GM18909 (cell line): ENCODE data around the gene DENND4C.
"Not testable (repeated sequence)": the region's sequence is repeated elsewhere in the genome, so short reads cannot be mapped to it uniquely, and the experiment has no call there.

Experiments
- ATAC-seq: cut with Tn5 transposase; IDR thresholded peaks from one replicate; pipeline ENCODE4 v1.9.1; 2021; ENCODE audit warnings: mild to moderate bottlenecking; ENCODE audit not compliant: unreplicated experiment, poor library complexity

Gene DENND4C

DNA sequence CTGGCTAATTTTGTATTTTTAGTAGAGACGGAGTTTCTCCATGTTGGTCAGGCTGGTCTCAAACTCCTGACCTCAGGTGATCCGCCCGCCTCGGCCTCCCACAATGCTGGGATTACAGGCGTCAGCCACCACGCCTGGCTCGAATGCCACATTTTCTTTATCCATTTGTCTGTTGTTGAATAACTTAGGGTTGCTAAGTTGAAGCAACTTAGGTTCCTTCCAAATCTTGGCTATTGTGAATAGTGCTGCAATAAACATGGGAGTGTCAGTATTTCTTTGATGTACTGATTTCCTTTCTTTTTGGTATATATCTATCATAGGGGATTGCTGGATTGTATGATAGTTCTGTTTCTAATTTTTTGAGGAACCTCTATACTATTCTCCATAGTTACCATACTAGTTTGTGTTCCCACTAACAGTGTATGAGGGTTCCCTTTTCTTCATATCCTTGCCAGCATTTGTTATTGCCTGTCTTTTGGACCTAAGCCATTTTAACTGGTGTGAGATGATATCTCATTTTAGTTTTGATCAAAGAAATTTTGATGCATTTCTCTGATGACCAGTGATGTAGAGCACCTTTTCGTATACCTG lies 29.3 kb downstream of the DENND4C start:
- ATAC-seq, result not testable (repeated sequence)

- ATAC-seq, result not testable (repeated sequence)
Observed at GRCh38 chr9:19265602-19266001, 35.1 kb downstream of the DENND4C start.

- not testable (repeated sequence) for ATAC-seq
Observed at GRCh38 chr9:19266778-19267384, 36.4 kb downstream of the DENND4C start.

GRCh38 chr9:19269582-19269981 lies 39.1 kb downstream of the DENND4C start:
- ATAC-seq, result no peak

DNA sequence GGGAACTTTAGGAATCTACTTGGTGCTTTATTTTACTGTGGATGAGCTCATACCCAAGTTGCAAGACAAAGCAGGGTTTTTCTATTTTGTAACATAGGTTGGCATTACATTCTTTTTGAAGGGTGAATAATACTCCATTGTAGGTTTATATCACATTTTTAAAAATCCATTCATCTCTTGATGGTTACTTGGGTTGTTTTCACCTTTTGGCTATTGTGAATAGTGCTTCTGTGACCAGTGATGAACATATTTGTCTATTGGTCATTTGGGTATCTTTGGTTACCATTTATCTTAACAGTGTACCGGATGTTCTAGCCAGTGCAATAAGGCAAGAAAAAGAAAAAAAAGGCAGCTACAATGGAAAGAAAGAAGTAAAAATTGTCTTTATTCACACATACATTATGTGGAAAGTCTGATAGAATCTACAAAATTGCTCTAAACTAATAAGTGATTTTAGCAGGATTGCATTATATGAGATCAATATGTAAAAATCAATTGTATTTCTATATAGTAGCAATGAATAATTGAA lies 40.0 kb downstream of the DENND4C start:
- ATAC-seq, result no peak

DNA sequence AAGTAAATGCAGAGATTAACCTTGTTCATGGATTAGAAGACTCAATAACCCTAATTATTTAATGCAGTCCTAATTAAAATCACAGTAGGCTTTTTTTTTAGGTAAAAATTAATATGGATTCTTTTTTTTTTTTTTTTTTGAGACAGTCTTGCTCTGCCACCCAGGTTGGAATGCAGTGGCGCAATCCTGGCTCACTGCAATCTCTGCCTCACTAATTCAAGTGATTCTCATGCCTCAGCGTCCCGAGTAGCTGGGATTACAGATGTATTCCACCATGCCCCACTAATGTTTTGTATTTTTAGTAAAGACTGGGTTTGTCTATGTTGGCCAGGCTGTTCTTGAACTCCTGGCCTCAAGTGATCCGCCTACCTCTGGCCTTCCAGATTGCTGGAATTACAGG lies 40.6 kb downstream of the DENND4C start:
- no peak for ATAC-seq

- no peak for ATAC-seq
Observed at GRCh38 chr9:19281801-19282200, 51.3 kb downstream of the DENND4C start.

GRCh38 chr9:19283072-19283710 lies 52.7 kb downstream of the DENND4C start:
- no peak for ATAC-seq

DNA sequence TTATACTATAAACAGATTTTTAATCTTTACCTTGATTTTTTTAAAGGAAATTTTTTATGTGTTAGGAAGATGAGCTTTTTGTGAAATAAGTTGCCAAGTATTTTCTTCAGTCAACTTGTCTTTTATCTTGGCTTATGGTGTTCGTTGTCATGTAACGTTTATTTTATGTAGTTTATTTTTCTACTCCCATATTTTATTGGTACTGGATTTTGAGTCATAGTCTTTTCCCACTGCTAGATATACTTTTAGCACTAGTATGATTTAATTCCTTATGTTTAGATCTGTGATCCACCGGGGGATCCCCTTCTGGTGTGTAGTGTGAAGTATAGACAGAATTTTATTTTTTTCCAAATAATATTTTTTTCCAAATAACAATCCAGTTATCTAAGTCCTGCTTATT lies 54.2 kb downstream of the DENND4C start:
- no peak for ATAC-seq

DNA sequence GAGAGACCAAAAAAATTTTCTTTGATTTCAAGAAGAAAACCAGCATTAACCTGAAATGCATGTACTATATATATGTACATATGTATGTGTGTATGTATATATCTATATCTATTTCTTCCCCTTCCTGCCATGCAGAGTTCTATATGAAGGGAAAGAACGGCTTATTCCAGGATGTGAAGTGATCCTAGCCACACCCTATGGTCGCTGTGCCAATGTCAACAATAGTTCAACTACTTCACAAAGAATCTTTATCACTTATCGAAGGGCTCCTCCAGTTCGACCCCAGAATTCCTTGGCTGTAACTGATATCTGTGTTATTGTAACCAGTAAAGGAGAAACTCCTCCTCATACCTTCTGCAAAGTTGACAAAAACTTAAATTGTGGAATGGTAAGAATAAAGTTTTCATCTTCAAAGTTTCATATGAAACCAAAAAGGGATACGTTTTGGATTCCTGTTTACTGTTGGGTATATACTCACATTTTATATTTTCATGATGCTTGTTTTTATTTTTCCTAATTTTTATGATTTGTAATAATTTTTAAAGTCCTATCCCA lies 56.2 kb downstream of the DENND4C start:
- ATAC-seq, result no peak

DNA sequence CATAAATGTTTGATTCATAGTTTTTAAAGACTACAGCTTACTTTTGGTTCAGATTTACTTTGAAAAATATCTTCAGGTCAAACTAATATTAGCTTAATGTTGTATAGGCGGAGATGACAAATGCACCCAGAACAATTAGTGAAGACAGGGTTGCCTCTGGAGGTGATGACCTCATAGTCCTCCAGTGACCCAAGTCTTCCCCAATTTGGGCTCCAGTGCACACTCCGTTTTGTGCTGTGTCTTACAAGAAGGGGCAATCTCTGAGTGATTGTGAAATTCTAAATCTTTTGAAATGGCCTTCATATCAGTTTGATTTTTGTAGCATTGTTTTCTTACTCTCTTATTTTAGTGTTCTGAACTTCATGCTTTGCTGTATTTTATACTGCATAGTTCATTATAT lies 57.6 kb downstream of the DENND4C start:
- ATAC-seq, result no peak

GRCh38 chr9:19290103-19290502 lies 59.6 kb downstream of the DENND4C start:
- ATAC-seq, result no peak

DNA sequence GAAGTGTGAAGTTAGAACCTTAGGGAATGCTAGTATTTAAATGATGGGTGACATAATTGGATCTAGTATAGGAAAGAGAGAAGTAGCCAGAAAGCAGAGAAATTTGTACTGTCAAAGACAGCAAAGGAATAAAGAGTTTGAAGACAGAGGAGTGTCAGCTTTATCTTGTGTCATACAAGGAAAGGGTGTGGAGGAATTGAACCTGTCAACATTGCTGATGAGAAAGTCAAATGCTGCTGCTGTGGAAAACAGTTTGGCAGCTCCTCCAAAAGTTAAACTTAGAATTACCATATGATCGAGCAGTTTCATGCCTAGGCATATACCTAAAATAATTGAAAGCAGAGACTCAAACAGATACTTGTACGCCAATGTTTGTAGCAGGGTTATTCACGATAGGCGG lies 63.7 kb downstream of the DENND4C start:
- ATAC-seq, result no peak

GRCh38 chr9:19298436-19299000 lies 68.0 kb downstream of the DENND4C start:
- ATAC-seq, result no peak

- ATAC-seq, result no peak
Observed at GRCh38 chr9:19303216-19303615, 72.7 kb downstream of the DENND4C start.

DNA sequence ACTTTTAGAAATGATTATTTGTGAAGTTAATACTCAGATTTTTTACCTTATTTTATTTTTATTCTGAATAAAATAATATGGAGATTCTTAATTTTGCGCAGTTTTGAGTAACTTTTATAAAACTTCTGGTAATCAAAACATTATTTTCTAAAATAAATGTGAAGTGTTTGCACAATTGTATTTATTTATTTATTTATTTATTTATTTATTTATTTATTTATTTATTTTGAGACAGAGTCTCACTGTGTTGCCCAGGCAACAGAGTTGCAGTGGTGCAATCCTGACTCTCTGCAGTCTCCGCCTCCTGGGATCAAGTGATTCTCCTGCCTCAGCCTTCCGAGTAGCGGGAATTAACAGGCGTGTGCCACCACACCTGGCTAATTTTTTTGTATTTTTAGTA lies 76.1 kb downstream of the DENND4C start:
- ATAC-seq, result no peak

GRCh38 chr9:19310246-19310645 lies 79.8 kb downstream of the DENND4C start:
- no peak for ATAC-seq

DNA sequence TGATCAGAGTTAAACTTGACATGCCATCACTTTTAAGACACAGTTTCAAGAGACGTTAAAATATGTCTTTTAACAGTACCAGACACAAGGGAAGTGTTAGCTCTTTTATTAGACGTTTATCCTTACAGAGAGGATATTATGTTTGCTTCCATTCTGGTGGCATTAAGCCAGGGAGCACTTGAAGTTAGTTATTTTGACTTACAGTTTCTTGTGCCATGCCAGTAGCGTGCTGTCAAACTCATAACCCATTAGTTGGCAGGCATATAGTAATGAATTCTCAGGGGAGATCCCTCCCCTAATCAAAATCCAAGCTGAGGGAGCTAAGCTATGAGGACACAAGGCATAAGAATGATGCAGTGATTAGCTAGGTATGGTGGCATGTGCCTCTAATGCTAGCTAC lies 83.1 kb downstream of the DENND4C start:
- ATAC-seq, result no peak

GRCh38 chr9:19320495-19320894 lies 90.0 kb downstream of the DENND4C start:
- no peak for ATAC-seq

- ATAC-seq, result no peak
Observed at GRCh38 chr9:19331877-19332276, 101.4 kb downstream of the DENND4C start.

GRCh38 chr9:19336166-19336565 lies 105.7 kb downstream of the DENND4C start:
- ATAC-seq, result no peak
